Renal cortex interstitium (tissue), 15 donors: ENCODE data around the gene OR4S2. TPM values are rescaled to one million over a fixed set of nuclear protein-coding genes. Genes with fewer than 3 reads are reported as not detected.

Source experiments
- DNase-seq, 11 donors: peaks; one replicate each; pipeline ENCODE4 v3.0.0-alpha.2; 2013; ENCODE audit warnings: low read depth in 9 of 11, low spot score in 4 of 11; ENCODE audit errors: extremely low read depth in 1 of 11
- long read RNA-seq, 16 experiments: transcript quantifications; one replicate each; lab custom pipeline, GENCODE V29; 2026
- polyA plus RNA-seq, 3 donors: library from polyadenylated mRNA; unstranded; fragments of 120-200 nt; gene quantifications; one replicate each; pipeline ENCODE4 v1.2.1, GENCODE V29; 2013; ENCODE audit not compliant: insufficient read length in 3 of 3

Gene OR4S2, protein sequence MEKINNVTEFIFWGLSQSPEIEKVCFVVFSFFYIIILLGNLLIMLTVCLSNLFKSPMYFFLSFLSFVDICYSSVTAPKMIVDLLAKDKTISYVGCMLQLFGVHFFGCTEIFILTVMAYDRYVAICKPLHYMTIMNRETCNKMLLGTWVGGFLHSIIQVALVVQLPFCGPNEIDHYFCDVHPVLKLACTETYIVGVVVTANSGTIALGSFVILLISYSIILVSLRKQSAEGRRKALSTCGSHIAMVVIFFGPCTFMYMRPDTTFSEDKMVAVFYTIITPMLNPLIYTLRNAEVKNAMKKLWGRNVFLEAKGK
- polyA plus RNA-seq, result not detected
- long read RNA-seq, donor 1, result 0 reads
- long read RNA-seq, donor 2, result 0 reads
- long read RNA-seq, donor 3, result 0 reads
- long read RNA-seq, donor 4, result 0 reads
- long read RNA-seq, donor 5, result 0 reads
- long read RNA-seq, donor 6, result 0 reads
- long read RNA-seq, donor 7, result 0 reads
- long read RNA-seq, donor 8, result 0 reads
- long read RNA-seq, donor 9, result 0 reads
- long read RNA-seq, donor 10, result 0 reads
- long read RNA-seq, donor 11, result 0 reads
- long read RNA-seq, donor 12, result 0 reads
- long read RNA-seq, donor 13, result 0 reads
- long read RNA-seq, donor 14, result 0 reads
- long read RNA-seq, donor 15, result 0 reads
- long read RNA-seq, donor 16, result 0 reads

GRCh38 chr11:55648027-55648426 is at the start of gene OR4S2:
Gene OR4S2, plus strand, starts transcription at chr11:55648327. Its CDS starts 2,577 bp downstream, at chr11:55650904.
- DNase-seq, result no peak

DNA sequence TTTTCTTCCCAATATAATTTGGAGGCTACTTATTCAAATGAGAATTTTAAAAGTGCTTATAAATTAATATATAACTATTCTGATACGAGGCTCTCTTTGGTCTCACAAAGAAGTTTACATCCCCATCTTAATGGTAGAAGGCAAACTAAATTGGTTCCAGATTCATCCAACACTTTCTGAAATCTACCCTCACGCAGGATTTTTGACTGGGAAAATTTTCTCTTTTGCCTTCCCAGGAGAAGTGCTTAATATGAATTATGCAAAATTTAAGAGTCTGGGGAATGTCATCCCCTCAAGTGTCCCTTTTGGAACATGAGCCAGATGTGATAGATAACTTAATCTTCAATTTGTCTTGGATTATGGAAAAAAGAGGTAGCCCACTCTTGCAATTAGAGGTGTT is 40.6 kb upstream of the OR4S2 start, which contains the start of gene OR4C11:
Gene OR4C11, minus strand, starts transcription at position 101 of the 400 bp plus-strand sequence. CDS start 3,272 bp downstream, outside the sequence.
- DNase-seq, result no peak

DNA sequence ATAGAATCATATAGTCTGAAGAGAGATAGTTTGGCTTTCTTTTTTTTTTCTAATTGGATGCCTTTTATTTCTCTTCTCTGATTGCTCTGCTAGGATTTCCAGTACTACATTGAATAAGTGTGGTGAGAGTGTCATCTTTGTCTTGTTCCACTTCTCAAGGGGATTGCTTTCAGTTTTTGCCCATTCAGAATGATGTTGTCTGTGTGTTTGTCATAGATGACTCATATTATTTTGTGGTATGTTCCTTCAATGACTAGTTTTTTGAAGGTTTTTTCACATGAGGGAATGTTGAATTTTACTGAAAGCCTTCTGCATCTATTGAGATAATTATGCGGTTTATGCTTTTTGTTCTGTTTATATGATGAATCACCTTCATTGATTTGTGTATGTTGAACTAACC is 23.6 kb upstream of the OR4S2 start:
- no peak for DNase-seq

DNA sequence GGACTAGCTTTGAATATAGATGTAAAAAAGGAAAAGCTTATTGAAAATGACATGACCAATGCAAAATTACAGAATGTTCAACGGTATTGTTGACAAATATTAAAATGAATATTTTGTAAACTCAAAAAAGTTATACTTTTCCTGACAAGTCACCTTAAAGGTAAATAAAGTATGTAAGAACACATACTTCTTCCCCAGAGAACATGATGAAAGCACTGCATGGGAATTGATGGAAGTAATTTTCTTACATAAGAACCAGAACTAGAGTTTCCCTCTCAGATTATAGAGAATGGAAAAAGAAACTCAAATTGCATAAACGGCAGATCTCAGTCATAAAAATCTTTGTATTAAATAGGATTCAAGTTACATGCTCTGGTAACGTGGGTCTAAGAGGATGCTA is 13.3 kb upstream of the OR4S2 start, which contains the start of gene OR4P4:
Gene OR4P4, plus strand, starts transcription at position 301 of the 400 bp plus-strand sequence.
- DNase-seq, result no peak

- DNase-seq, result no peak
These were observed 4.4 kb downstream of the OR4S2 start for GRCh38 chr11:55652560-55652959.

GRCh38 chr11:55655096-55655495 is 7.0 kb downstream of the OR4S2 start:
- no peak for DNase-seq

GRCh38 chr11:55658031-55658573 is 10.0 kb downstream of the OR4S2 start:
- no peak for DNase-seq

DNA sequence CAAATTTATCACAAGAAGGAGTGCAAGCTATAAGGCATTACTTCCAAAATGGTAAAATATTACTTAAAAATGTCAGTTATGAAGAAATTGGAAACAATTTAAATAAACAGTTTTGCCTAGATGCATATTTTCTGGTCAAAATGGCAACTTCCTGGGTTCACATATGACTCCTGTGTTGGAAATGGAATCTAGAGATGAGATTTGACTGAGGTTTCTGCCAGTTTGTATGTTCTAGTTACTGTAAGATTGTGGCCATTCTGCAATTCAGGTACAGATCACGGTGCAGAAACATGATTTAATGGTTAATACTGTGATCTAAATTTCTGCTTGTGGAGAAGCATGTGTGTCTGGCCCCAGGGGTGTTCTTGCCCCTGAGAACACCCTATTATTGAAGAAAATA is 10.5 kb downstream of the OR4S2 start:
- no peak for DNase-seq

DNA sequence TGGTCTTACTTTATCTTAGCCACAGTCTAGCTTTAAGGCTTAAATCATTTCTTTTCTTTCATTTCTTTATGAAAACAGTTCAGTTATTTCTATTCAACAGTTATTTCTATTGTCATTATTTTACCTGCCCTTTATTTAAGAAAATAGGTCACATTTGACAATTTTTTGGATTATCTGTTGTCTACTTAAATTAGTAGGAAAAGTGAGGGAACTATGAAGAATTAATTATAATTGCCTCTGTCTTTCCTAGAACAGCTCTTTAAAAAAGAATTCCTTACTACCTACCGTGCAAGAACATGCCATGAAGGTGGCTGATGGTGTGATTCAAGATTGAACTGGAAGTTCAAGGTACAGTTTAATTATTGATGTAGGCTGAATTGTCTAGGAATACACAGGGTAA is 13.8 kb downstream of the OR4S2 start, which contains the start of gene OR4C6:
Gene OR4C6, plus strand, starts transcription at position 301 of the 400 bp plus-strand sequence. CDS start 2,966 bp downstream, outside the sequence.
- DNase-seq, result no peak

GRCh38 chr11:55669376-55669775 is 21.2 kb downstream of the OR4S2 start:
- DNase-seq, result no peak

GRCh38 chr11:55673860-55674259 is 25.7 kb downstream of the OR4S2 start:
- DNase-seq, result no peak

GRCh38 chr11:55697817-55698216 is 49.7 kb downstream of the OR4S2 start:
- no peak for DNase-seq

GRCh38 chr11:55701429-55701828 is 53.3 kb downstream of the OR4S2 start:
- DNase-seq, result no peak

Other genes starting within 250 kb of the OR4S2 start
- not detected for gene OR4C15, start 93.9 kb upstream of the OR4S2 start, polyA plus RNA-seq
- gene OR4C16, start 76.2 kb upstream of the OR4S2 start, polyA plus RNA-seq, result not detected
- gene OR4C11, start 40.7 kb upstream of the OR4S2 start, polyA plus RNA-seq, result not detected
- gene OR4P4, start 13.2 kb upstream of the OR4S2 start, polyA plus RNA-seq, result under 1 TPM in 1 of 3 donors, not detected in 2; 0.33 TPM
- gene OR4C6, start 13.9 kb downstream of the OR4S2 start, polyA plus RNA-seq, result not detected
- not detected for gene OR5D13, start 125.1 kb downstream of the OR4S2 start, polyA plus RNA-seq
- not detected for gene OR5D14, start 147.2 kb downstream of the OR4S2 start, polyA plus RNA-seq
- gene OR5L1, start 163.0 kb downstream of the OR4S2 start, polyA plus RNA-seq, result not detected
- not detected for gene OR5D18, start 171.3 kb downstream of the OR4S2 start, polyA plus RNA-seq
- not detected for gene OR5L2, start 178.9 kb downstream of the OR4S2 start, polyA plus RNA-seq
- gene OR5D16, start 190.4 kb downstream of the OR4S2 start, polyA plus RNA-seq, result not detected
- gene TRIM51, start 235.0 kb downstream of the OR4S2 start, polyA plus RNA-seq, result not detected